GM18511 (cell line): Measurements from ENCODE around the gene CASK.
"Not testable (repeated sequence)": the region's sequence is repeated elsewhere in the genome, so short reads cannot be mapped to it uniquely, and the experiment has no call there.

ENCODE experiments used
- ATAC-seq: cut with Tn5 transposase; IDR thresholded peaks from one replicate; pipeline ENCODE4 v1.9.1; 2021; ENCODE audit warnings: mild to moderate bottlenecking, moderate library complexity; ENCODE audit not compliant: unreplicated experiment

CASK gene

DNA sequence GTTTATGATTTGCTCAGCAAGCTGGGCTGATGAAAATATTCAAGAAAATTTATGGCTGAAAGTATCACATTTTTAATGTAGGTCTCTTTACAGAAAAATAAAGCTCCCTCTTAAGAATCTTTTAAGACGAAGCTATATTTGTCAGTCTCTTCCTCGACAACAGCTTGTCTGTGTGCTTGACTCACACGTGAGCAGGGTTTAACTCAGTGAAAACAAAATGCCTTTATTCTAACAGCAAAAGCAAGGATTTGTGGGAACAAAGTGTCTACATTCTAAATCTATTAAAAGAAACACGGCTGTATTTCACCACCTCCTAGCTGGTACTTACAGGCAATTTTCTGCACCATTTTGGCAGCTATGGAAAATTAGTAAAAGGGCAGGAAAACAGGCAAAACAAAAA is 400.7 kb downstream of the CASK start:
- ATAC-seq, result no peak

DNA sequence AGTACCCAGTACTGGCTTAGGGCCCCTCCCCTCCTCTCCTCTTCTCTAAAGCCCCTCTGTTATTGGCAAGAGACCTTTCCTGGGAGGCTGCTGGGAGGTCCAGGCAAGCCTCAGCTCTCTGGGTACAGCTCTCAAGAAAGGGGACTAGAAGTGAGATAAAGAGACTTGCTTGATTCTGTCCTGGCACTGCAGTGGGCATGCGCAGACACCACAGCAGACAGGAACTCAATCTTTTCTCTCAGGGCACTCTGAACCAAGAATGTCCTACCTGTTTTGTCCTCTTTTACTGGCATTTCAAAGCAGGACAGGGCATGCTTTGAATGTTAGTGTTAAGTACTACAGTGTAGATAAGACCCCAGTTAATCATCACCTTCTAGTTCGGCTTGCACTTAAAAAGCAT is 401.3 kb downstream of the CASK start:
- no peak for ATAC-seq

DNA sequence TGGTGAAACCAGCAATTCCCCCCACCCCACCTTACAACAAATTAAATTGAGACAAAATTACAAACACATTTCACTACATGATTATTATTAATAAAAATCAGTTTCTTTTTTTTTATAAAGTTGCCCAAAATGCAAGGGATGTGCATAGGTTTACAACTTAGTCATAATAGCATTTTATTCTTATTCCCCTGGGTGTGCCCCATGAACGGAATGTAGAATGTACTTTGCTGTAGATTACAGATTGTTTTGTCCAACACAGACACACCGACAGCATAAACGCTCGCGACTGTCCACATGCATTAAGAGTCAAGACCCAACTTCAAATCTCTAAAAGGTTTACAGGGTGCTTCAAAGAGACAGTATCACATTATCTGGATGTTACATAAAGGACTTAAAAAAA is 403.9 kb downstream of the CASK start:
- no peak for ATAC-seq

DNA sequence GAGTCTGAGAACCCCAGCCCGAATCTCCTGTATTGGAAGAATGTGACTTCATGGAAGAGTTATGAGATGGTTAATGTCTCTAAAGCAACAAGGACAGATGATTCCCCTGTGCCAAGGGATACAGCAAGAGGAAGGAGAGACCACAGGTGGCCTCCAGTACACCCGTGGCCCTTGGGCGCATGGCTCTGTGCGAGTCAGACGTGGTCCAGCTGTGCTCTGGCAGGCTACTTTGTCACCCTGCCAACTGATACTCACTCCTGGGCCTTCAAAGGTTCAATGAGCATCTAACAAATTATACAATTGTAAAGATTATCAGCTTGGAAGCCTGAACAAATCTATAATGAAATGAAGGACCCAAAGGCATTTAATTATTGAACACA is 404.5 kb downstream of the CASK start:
- no peak for ATAC-seq

DNA sequence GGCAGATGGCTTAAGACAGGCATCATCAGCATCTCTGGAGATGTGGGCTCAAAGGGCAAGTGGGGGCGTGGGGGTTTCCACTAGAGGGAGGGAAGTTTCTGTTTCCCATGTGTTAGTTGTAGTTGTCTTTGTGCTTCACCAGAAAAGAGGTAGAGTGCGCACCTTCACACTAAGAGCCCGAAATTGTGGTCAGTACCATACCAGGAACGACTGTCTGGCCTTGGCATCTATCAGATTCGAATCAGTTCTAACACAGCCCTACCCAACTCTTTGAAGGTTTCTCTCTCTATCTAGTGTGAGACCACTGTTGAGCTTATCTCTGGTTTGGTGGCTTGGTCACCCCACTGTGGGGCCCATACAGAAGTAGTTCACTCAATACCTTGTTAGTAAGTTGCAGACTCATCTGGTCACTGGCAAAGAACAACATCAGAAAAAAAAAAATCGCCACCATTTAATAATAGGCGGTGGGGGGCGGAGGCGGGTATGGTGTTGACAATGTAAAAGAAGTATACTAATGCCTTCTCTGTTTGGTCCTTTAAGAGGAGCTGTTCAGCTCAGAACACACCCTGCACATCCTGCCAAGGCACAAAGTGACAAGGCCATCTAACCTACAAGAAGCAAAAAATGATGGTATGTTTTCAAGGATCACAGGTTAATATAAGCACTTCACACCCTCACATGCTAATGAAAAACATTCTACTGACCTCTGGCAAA is 405.1 kb downstream of the CASK start:
- ATAC-seq, result no peak

DNA sequence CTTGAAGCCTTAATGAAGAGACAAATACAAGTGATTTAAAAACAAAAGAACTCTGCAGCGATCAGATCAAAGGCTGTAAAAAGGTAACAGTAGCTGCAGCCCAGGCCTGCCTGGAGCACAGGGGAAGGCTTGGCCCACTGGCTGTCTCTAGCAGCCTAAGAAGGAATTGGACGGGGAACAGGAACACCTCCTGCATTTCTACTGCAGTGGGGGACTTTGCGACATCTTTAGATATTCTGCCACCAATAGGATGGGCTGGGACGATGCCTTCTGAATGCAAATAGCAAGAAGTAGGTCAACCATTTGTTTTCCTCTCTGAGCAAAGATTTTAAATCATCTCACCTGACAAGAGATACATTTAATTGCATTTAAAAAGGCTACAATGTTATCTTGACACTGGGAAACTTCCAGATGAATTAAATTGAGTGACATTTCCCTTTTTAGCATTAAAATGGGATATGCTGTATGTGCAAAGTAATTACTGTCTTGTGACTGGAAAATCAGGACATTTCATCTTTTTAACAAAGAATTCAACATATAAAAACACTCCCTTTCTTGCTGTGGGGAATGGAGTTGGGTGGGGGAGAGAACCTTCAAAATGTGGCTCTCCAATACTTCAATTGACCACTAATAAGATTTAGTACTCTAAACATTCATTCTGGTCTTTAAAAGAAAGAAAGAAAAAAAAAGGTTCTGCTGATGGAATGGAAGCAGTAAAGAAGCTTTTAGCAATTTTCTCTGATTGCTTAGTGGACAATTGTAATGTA is 406.2 kb downstream of the CASK start:
- no peak for ATAC-seq

DNA sequence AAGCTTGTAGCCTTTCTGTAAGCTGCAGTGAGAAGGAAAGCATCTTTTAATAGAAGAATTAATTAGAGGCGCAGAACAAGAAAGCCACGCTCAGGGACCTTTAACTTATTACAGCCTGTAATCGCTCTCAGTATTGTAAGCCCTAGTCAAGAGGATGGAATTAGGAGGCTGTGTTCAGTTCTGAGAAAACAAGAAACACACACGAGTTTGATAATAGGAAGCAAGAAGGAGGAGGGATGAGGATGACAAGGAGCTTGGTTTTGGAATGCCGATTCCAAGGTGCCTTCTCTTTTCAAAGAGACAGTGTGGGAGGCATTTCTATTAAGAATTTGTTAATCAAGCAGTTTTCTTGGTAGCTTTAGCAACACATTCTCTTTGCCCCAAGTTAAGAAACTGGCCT is 406.9 kb downstream of the CASK start:
- ATAC-seq, result no peak

DNA sequence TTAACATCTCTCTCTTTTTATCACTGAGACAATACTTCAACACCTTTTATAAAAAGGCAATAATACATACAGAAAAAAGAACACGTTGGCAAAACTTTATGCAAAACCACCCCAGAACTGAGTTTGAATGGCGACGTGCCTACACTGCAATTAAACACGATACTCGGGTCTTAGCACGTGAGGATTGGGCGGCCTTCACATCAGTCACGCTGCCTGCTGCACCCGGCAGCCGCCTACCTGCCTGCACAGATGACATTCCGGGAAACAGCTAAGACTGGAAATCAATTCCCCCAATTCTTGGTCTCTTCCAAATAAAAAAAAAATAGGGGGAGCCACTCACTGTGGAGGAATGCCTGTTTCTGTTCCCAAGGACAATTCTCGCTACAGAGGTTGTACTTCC is 408.0 kb downstream of the CASK start:
- no peak for ATAC-seq

DNA sequence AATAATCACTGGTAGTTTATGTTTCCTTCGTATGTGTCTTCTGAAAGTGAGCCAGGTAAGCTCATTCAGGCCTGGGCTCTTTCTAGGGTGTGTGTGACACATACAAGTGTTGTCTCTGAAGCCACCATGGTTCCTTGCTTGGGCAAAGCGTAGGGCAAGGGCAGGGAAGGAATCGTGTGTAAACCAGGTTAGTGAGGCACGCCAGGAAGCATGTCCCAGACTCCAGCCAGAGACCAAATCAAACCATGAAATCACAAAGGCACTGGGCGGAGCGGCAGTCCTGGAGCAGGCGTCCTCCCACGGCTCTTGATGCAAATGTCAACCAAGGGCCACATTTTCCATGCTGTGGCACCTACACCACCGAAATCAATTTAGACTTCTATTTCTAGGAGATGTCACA is 409.2 kb downstream of the CASK start:
- no peak for ATAC-seq

DNA sequence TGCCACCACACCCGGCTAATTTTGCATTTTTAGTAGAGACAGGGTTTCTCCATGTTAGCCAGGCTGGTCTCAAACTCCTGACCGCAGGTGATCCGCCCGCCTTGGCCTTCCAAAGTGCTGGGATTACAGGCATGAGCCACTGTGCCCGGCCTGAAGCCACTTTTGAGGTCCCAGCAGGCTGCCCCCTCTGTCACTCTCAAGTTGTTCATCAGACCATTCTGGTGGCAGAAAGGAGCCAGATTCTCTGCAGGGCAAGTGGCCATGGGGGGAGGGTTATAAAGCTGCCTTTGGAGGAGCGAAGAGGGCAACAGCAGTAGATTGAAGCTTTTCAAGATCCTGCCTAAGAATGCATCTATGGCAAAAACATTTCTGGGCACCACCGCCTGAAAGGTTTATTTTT is 410.5 kb downstream of the CASK start:
- not testable (repeated sequence) for ATAC-seq

DNA sequence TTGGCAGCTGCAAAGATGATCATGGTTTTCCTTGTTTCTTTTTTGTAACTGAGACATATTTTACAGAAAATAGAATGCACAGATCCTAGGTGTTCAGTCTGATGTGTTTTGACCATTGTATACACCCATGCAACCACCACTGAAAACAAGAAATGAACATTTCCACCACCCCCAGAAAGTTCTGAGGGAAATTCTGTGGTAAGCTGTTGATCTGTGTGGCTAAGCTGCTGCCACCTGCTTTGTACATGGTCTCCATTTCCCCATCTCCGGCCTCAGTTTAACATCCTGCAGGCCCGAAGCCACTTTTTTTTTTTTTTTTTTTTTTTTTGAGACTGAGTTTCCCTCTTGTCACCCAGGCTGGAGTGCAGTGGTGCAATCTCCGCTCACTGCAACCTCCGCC is 411.0 kb downstream of the CASK start:
- ATAC-seq, result peak; percentile 97

DNA sequence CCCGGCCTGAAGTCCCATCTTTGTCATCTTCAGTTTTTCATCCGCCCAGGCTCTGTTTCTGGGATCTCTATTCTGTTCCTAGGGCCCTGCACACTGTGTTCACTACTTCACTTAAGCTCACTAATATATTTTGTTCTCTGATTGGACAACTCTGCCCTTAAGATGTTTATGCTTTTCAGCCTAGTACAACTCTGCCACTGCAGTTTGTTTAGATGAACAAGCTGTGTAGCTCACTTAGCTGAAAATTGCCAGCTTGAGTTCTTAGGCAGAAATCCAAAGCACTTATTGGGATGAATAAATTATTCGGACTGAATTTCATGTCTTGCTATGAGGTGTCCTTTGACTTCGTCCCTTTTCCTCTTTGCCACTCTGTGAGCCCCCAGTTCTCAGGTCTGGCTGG is 415.4 kb downstream of the CASK start:
- ATAC-seq, result no peak

DNA sequence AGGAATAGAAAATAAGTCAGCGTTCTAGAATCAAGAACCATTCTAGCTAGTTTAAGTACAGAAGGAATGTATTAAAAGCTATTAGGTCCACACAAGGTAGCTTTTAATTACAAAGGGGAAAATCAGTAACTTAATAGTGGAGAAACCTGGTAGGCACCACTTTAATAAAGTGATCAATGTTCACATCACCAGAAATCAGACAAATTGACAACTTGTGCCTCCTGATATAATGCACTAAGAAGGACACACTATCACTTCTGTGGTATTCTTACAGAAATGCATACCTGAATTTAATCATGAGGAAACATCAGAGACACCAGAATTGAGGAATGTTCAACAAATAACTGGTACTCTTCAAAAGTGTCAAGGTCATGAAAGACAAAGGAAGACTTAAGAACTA is 421.4 kb downstream of the CASK start:
- no peak for ATAC-seq

DNA sequence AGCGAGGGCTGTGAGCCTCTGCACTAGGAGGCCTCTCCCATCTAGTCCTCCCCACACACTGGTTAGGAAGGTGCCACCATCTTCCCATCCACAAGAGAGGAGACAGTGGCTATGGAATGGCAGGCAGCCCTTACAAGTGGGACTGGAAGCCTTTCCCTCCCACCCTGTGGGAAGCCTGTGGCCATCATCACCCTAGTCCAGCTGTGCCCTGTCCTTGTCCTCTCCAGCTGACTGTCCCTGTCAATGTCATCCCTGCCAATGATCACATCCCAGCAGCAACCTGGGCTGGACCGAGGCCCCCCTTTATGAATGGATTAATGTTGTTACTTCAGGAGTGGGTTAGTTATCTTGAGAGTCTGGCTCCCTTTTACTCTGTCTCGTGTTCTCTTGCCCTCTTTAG is 423.4 kb downstream of the CASK start:
- no peak for ATAC-seq

DNA sequence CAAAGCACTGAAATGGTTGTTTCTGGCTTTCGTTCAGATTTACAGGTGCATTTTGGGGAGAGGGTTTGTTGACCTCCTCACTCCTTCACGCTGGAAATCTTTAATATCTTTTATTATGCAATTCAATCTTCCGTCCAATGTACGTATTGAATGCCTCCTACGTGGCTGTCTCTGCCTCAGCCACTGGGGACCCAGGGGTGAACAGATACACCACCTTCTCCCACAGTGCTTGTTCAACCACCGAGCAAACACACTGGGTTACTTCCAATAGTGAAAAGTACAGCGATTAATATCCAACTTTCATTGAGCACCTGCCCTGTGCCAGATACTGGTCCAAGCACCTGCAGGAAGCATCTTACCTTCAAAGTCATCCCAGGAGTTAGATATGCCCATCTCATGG is 424.2 kb downstream of the CASK start:
- no peak for ATAC-seq

DNA sequence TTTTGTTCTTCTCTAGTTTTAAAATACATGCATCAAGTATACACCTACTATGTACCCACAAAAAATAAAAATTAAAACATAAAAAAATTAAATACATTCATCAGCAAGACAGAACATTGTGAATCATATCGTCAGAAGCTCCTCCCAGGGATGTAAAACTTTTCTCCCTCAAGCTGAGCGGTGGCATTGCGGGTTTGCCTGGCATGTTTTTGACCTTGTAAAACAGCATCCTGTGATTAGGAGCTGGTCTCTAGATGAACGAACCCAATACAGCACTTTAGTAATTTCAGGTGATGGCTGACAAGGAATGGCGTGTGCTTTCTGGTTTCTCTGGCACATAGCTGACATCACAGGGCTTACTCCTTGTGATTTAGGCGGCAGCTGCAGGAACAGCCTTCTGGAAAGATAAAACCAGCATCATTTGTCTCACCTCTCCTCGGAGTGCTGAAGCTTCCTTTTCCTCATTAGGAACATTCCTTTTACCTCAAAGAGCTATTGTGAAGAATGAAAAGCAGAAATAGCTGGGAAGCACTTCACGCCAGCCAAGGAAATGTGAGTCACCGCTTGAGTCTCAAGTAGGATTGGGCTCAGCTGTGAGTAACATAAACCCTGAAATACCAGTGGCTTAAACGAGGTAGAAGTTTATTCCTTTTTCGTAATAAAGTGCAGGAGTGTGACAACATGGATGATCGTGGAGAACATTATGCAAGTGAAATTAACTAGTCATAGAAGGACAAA is 431.9 kb downstream of the CASK start:
- ATAC-seq, result no peak

DNA sequence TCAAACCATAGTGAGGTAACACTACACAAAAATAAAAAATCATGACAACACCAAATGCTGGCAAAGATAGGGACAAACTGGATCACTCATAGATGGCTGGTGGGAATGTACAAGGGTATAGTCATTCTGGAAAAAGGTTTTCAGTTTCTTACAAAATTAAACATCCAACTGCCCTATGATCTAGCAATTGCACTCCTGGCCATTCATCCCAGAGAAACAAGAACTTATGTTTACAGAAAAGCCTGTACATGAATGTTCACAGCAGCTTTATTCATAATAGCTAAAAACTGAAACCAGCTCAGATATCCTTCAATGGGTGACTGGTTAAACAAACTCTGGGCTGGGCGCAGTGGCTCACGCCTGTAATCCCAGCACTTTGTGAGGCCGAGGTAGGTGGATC is 432.9 kb downstream of the CASK start:
- no peak for ATAC-seq

DNA sequence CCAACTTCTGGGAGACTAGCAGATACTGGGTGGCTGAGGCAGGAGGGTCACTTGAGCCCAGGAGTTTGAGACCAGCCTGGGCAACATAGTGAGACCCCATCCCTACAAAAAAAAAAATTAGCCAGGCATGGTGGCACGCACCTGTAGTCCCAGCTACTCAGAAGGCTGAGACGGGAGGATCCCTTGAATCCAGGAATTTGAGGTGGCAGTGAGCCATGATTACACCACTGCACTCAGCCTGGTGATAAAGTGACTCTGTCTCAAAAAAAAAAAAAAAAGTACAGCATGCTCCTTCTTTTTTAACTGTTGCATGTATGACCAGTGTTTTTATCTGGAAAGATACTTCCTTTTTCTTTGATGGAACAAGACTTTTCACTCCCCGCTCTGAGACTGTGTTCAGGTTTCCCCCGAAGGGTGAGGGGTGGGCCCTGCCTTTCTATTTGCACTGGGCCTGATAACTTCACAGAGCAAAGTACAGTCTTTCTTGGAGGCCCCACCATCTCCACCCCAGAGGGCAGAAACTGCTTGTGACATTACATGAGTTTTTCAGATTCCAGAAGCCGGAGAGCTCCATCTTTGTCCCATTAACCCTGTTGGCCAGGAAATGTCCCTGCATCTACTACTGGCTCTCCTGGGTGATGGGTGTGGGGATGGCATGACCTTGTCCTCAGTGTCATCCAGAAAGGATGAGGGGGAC is 441.1 kb downstream of the CASK start:
- ATAC-seq, result no peak

DNA sequence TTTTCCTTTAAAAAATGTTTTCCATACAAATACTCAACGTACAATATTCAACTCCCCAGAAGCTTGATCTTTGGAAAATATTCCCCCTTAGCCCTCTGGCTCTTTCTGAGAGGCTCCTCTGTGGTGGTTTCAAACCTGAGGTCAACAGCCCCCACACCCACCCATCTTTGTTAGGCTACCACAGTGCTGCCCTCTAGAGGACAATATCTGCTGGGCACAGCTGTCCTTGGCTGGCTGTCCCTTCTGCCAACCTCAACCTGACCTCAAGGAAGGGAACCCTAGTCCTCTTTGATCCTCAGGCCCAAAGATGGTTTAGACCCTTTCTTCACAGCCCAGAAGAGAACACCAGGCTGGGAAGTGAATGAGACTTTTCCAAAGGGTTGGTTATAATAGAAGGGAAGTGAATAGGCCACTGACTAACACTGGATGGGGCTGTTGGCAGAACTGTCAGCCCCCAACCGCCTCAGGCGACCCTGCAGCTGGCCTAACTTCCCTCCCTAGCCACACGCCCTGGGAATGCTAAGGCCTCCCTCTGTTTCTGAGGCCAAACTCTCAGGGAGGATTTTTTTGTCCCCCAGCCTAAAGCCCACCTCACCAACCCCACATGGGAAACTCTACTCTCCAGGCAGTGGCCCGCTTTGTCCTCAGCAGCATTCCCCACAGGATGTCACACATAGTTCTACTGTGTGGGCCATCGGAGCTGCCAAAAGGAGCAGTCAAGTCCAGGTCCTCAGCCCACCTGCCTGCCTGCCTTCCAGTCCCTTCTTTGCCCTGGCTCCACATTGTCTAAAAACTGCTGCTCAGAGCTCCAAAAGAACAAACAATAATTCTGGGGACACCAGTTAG is 441.9 kb downstream of the CASK start:
- no peak for ATAC-seq

DNA sequence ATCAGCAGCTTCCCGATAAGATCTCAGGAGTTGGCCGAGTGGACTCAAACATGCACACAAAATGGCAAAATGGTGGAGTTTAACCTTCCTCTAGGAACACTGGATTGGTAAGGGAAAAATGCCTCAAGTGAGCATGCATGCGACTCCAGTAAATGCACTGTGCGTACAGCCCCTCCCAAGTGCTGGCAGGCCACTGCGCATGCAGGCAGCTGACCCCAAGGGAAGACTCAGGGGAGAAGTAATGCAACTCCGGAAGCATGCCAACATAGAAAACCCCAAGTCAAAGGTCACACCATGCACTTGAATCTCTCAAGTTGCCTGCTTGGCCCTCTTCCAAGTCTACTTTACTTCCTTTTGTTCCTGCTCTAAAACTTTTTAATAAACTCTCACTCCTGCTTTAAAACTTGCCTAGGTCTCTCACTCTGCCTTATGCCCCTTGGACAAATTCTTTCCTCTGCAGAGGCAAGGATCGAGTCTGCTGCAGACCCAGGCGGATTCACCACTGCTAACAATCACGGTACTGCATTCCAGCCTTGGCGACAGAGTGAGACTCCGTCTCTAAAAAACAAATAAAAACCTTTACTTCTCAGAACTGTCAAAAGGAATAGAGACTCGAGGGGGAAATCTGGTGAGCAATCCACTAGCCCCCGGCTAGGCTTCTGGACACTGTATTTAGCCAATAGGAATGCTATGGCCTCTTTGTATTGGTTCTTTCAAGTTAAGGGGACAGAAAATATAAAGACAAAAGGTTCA is 442.7 kb downstream of the CASK start:
- no peak for ATAC-seq
